A549 (cell line): Measurements from ENCODE around the gene MFAP2. TPM values are rescaled to one million over a fixed set of nuclear protein-coding genes. Genes with fewer than 3 reads are reported as not detected.
"Not testable (repeated sequence)": the region's sequence is repeated elsewhere in the genome, so short reads cannot be mapped to it uniquely, and the experiment has no call there.

ENCODE experiments used
- ATAC-seq, 2 experiments: fragments of 200-7000 bp in 1 of 2; fragments of >200 bp in 1 of 2; cut with Nextera tagmentation in 1 of 2; cut with Tn5 transposase in 1 of 2; 3 replicates each; pipeline versions ENCODE4 v1.8.0 to v1.9.1; 2018 to 2020; ENCODE audit warnings: mild to moderate bottlenecking in 1 of 2, moderate library complexity in 1 of 2
- CTCF ChIA-PET: fragments of 300-600 bp; sonication (Branson Sonifier 250); formaldehyde crosslinking; extraction: SDS; loops from one replicate; lab custom pipeline; 2021; ENCODE audit warnings: antibody characterized with exemption, inconsistent platforms; lab: Yijun Ruan, JAX
- POLR2A ChIA-PET: fragments of 350-600 bp; formaldehyde crosslinking; extraction: SDS; loops from one replicate; lab custom pipeline; 2021; ENCODE audit warnings: antibody characterized with exemption, inconsistent platforms; lab: Yijun Ruan, JAX
- DNase-seq, 2 experiments: peaks; one replicate each; pipeline versions ENCODE4 v3.0.0 to v3.0.0-alpha.2; 2011 to 2016; ENCODE audit warnings: low read depth in 1 of 2, low spot score in 1 of 2
- FAIRE-seq: peaks from 2 replicates; lab custom pipeline; 2011; peaks lifted over from hg19 to GRCh38; lab: Jason Lieb, UNC
- H3K27ac ChIP-seq, 2 experiments: fragments of >200 bp; sonication (Bioruptor Twin); formaldehyde crosslinking; 3 replicates each; pipeline ENCODE4 v1.5.1; 2016 to 2017
- H3K4me1 ChIP-seq: fragments of >200 bp; sonication (Bioruptor Twin); formaldehyde crosslinking; 3 replicates; pipeline ENCODE4 v1.6.1; 2016
- H3K4me2 ChIP-seq: fragments of >200 bp; sonication (Bioruptor Twin); formaldehyde crosslinking; 3 replicates; pipeline ENCODE4 v1.6.1; 2016
- H3K4me3 ChIP-seq: fragments of >200 bp; sonication (Bioruptor Twin); formaldehyde crosslinking; 3 replicates; pipeline ENCODE4 v1.5.1; 2016
- H3K9me3 ChIP-seq: fragments of >200 bp; sonication (Bioruptor Twin); formaldehyde crosslinking; 3 replicates; pipeline ENCODE4 v1.6.1; 2016
- BHLHE40 ChIP-seq: IDR thresholded peaks from 2 replicates; pipeline ENCODE4 v1.6.1; 2012; ENCODE audit warnings: low read depth, low read length, inconsistent platforms
- CBX2 ChIP-seq: fragments of 200-600 bp; sonication (generic); IDR thresholded peaks from 2 replicates; pipeline ENCODE4 v1.6.1; 2016; ENCODE audit warnings: low read depth, mild to moderate bottlenecking, borderline replicate concordance
- CEBPB ChIP-seq, 2 experiments: fragments of >200 bp in 1 of 2; sonication (Bioruptor Twin) in 1 of 2; formaldehyde crosslinking in 1 of 2; IDR thresholded peaks; 2 replicates each; pipeline ENCODE4 v1.6.1; 2012 to 2016
- CHD2 ChIP-seq: fragments of 150-350 bp; IDR thresholded peaks from 2 replicates; pipeline ENCODE4 v1.6.1; 2014; ENCODE audit warnings: low read length; ENCODE audit not compliant: partially characterized antibody
- ESRRA ChIP-seq: fragments of 150-350 bp; IDR thresholded peaks from 2 replicates; pipeline ENCODE4 v1.6.1; 2014; ENCODE audit warnings: mild to moderate bottlenecking, low read length, borderline replicate concordance
- FOSB ChIP-seq: fragments of 250-450 bp; sonication (Bioruptor Pico); IDR thresholded peaks from 2 replicates; pipeline ENCODE4 v1.5.0; 2020; ENCODE audit warnings: mild to moderate bottlenecking, moderate library complexity
- FOXS1 ChIP-seq: fragments of 250-450 bp; sonication (Bioruptor Pico); IDR thresholded peaks from 2 replicates; pipeline ENCODE4 v1.5.0; 2020; ENCODE audit warnings: mild to moderate bottlenecking, moderate library complexity
- HOXB13 ChIP-seq: fragments of 250-450 bp; sonication (Bioruptor Pico); IDR thresholded peaks from 2 replicates; pipeline ENCODE4 v1.5.0; 2020; ENCODE audit warnings: low read depth, mild to moderate bottlenecking, moderate library complexity
- MAX ChIP-seq: IDR thresholded peaks from 2 replicates; pipeline ENCODE4 v1.6.1; 2012
- MAZ ChIP-seq: fragments of 150-350 bp; IDR thresholded peaks from 2 replicates; pipeline ENCODE4 v1.6.1; 2014; ENCODE audit warnings: antibody characterized with exemption, low read depth, low read length, borderline replicate concordance
- MYC ChIP-seq: IDR thresholded peaks from 2 replicates; pipeline ENCODE4 v1.6.1; 2012; ENCODE audit warnings: mild to moderate bottlenecking, inconsistent platforms, low read length, improper control_type of control experiment, borderline replicate concordance
- NR3C1 ChIP-seq: fragments of >200 bp; sonication (Bioruptor Twin); formaldehyde crosslinking; IDR thresholded peaks from 3 replicates; pipeline ENCODE4 v1.6.1; 2017
- PBX3 ChIP-seq: IDR thresholded peaks from 2 replicates; pipeline ENCODE4 v1.6.1; 2012
- RFX5 ChIP-seq: fragments of 450-650 bp; IDR thresholded peaks from 2 replicates; pipeline ENCODE4 v1.7.1; 2014; ENCODE audit warnings: antibody characterized with exemption, mild to moderate bottlenecking, moderate library complexity
- SMC3 ChIP-seq: fragments of >200 bp; sonication (Bioruptor Twin); formaldehyde crosslinking; IDR thresholded peaks from 3 replicates; pipeline ENCODE4 v1.6.1; 2018; ENCODE audit warnings: inconsistent platforms
- SREBF2 ChIP-seq: fragments of 450-650 bp; IDR thresholded peaks from 2 replicates; pipeline ENCODE4 v1.6.1; 2014; ENCODE audit warnings: mild to moderate bottlenecking, moderate library complexity
- USF2 ChIP-seq: fragments of 450-650 bp; IDR thresholded peaks from 2 replicates; pipeline ENCODE4 v1.6.1; 2014; ENCODE audit warnings: antibody characterized with exemption
- ZC3H11A ChIP-seq: fragments of 450-650 bp; IDR thresholded peaks from 2 replicates; pipeline ENCODE4 v1.6.1; 2014; ENCODE audit warnings: antibody characterized with exemption, mild to moderate bottlenecking
- ZFP36 ChIP-seq: fragments of 450-650 bp; IDR thresholded peaks from 2 replicates; pipeline ENCODE4 v1.6.1; 2014; ENCODE audit warnings: borderline replicate concordance; ENCODE audit not compliant: partially characterized antibody
- ZNF302 ChIP-seq: fragments of 250-450 bp; sonication (Bioruptor Pico); IDR thresholded peaks from 2 replicates; pipeline ENCODE4 v1.9.0; 2021; ENCODE audit warnings: inconsistent platforms, mild to moderate bottlenecking, moderate library complexity
- WGBS: methylation state at CpG from one replicate; pipeline ENCODE4 v1.1.6; 2017; ENCODE audit errors: missing lambda C conversion rate; 5-methylcytosine and 5-hydroxymethylcytosine counted together
- polyA plus RNA-seq, 4 experiments: library from polyadenylated mRNA; depleted of rRNA in 3 of 4; stranded (reverse); fragments of >200 nt; fragmentation: RNase III in 1 of 4; extraction: RNeasy Plus Mini Kit Qiagen cat#74134 plus additional on column Dnase treatment in 1 of 4; gene quantifications; 2 replicates in 3 of 4; 3 replicates in 1 of 4; pipeline ENCODE4 v1.2.3, GENCODE V29; 2011 to 2017

Gene MFAP2
- polyA plus RNA-seq, 2 of the 4 experiments (the other 2 are of a cell fraction) = 0.45 to 0.90 TPM

- CTCF ChIA-PET = interaction anchor here (0.7 to 6.2 kb wide), 13 partner anchors 11 to 82 kb away, joined by 3 to 62 read pairs (median 5); partner anchors contain the start of gene MFAP2
- ATAC-seq, H3K4me2 ChIP-seq, H3K27ac ChIP-seq, DNase-seq, H3K9me3 ChIP-seq, H3K4me3 ChIP-seq, POLR2A ChIA-PET, FAIRE-seq: not testable (repeated sequence)
- WGBS = 88% methylated on average over 3 of the region's 4 CpGs
- peaks cover 29% of the 10 kb centered on the region for H3K4me1 ChIP-seq
Observed at GRCh38 chr1:16964169-16964568, 16.3 kb downstream of the MFAP2 start.

GRCh38 chr1:16961297-16962133 lies 18.9 kb downstream of the MFAP2 start:
- CTCF ChIA-PET = interaction anchor here (0.8 to 6.2 kb wide), 25 partner anchors 9 to 341 kb away, joined by 3 to 62 read pairs (median 4); partner anchors contain the start of gene MFAP2
- DNase-seq (no peak), FAIRE-seq (no peak), ATAC-seq (no peak)
- POLR2A ChIA-PET = interaction anchor here (0.6 to 1.0 kb wide), 5 partner anchors 29 to 66 kb away, joined by 3 to 4 read pairs (median 3); no protein-coding TSS in a partner anchor
- TF ChIP-seq RFX5 (no peak), BHLHE40 (no peak), MAX (no peak), PBX3 (no peak), NR3C1 (no peak), SMC3 (no peak), ESRRA (no peak), ZFP36 (no peak), CEBPB (IDR thresholded peaks at IDR 0.05) (no peak), CHD2 (no peak), FOSB (no peak), HOXB13 (CRISPR knock-in tag) (no peak), CBX2 (no peak), FOXS1 (CRISPR knock-in tag) (no peak), MYC (no peak), ZC3H11A (no peak), MAZ (no peak), ZNF302 (CRISPR knock-in tag) (no peak), SREBF2 (no peak), USF2 (no peak)
- Histone ChIP-seq H3K4me3 (peak overlapping the region; percentile 50), H3K27ac (peak overlapping the region; percentile 84 to 99), H3K9me3 (no peaks in the 10 kb centered on the region), H3K4me2 (peak overlapping the region; percentile 79), H3K4me1 (peaks cover 16% of the 10 kb centered on the region)
- 94% methylated on average over 14 of the region's 14 CpGs for WGBS
